ENCODE results near the gene HDAC4.

GRCh38 chr2:239053801-239054503, 346.9 kb downstream of the HDAC4 start:
- TF ChIP-seq POLR2A (IDR thresholded peaks at IDR 0.05) (no peak), CTCF (IDR thresholded peaks at IDR 0.05) (no peak)
